COLO829 (cell line): Measurements from ENCODE around the gene CHL1.

ENCODE experiments used
- DNase-seq: peaks from one replicate; pipeline ENCODE4 v3.0.0; 2012; ENCODE audit warnings: low spot score

CHL1 gene

GRCh38 chr3:278300-279064 lies 81.9 kb downstream of the CHL1 start:
- no peak for DNase-seq

- DNase-seq: no peak
Observed at GRCh38 chr3:279325-279724, 82.8 kb downstream of the CHL1 start.

GRCh38 chr3:280681-281080 lies 84.1 kb downstream of the CHL1 start:
- DNase-seq: no peak

GRCh38 chr3:284322-284721 lies 87.8 kb downstream of the CHL1 start:
- no peak for DNase-seq

GRCh38 chr3:288417-288816 lies 91.9 kb downstream of the CHL1 start:
- no peak for DNase-seq

- no peak for DNase-seq
Observed at GRCh38 chr3:291028-291427, 94.5 kb downstream of the CHL1 start.

GRCh38 chr3:291646-292436 lies 95.3 kb downstream of the CHL1 start:
- DNase-seq: no peak

- no peak for DNase-seq
Observed at GRCh38 chr3:294096-294495, 97.5 kb downstream of the CHL1 start.

GRCh38 chr3:294581-294980 lies 98.0 kb downstream of the CHL1 start:
- no peak for DNase-seq

GRCh38 chr3:295166-295565 lies 98.6 kb downstream of the CHL1 start:
- no peak for DNase-seq

GRCh38 chr3:297585-297984 lies 101.0 kb downstream of the CHL1 start:
- no peak for DNase-seq

GRCh38 chr3:299590-300301 lies 103.2 kb downstream of the CHL1 start:
- no peak for DNase-seq

- no peak for DNase-seq
Observed at GRCh38 chr3:307182-307581, 110.6 kb downstream of the CHL1 start.

GRCh38 chr3:308597-309321 lies 112.2 kb downstream of the CHL1 start:
- DNase-seq: no peak

GRCh38 chr3:312160-312733 lies 115.7 kb downstream of the CHL1 start:
- no peak for DNase-seq

GRCh38 chr3:312911-313310 lies 116.3 kb downstream of the CHL1 start:
- no peak for DNase-seq

GRCh38 chr3:317012-317411 lies 120.4 kb downstream of the CHL1 start:
- DNase-seq: no peak

GRCh38 chr3:318903-319302 lies 122.3 kb downstream of the CHL1 start:
- no peak for DNase-seq

GRCh38 chr3:324423-324822 lies 127.9 kb downstream of the CHL1 start:
- DNase-seq: no peak

- no peak for DNase-seq
Observed at GRCh38 chr3:325495-325894, 128.9 kb downstream of the CHL1 start.

- no peak for DNase-seq
Observed at GRCh38 chr3:330494-331115, 134.0 kb downstream of the CHL1 start.
